Measurements from ENCODE around the gene TGIF1.

Gene TGIF1

GRCh38 chr18:3493501-3494244 lies 43.7 kb downstream of the TGIF1 start:
- Histone ChIP-seq H3K9ac (ENCODE audit: low read depth, low read length) (no peak overlapping the region), H3K36me3 (ENCODE audit: insufficient read depth, low read depth, low read length) (no peaks in the 10 kb centered on the region), H3K4me1 (ENCODE audit: insufficient read depth, low read length) (no peaks in the 10 kb centered on the region), H3K27ac (ENCODE audit: low read length) (no peak overlapping the region), H3K27me3 (ENCODE audit: insufficient read depth, low read length) (peaks cover 11% of the 10 kb centered on the region), H3K9me3 (ENCODE audit: insufficient read depth, low read depth, low read length) (no peaks in the 10 kb centered on the region), H3K4me3 (ENCODE audit: low read length) (no peak overlapping the region)

DNA sequence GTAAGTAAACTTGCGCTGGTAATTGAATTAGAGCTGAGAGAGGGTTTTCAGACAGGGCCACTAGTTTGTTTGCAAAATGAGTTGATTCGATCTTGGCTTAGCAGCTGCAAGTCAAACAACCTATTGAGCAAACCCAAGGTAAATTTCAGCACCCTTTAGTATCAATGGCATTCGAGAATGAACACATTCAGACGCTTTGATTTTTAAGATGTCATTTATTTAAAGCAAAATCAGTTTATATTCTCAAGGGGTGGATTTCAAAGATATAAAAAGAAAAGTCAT lies 44.2 kb downstream of the TGIF1 start:
- H3K9me3 ChIP-seq (ENCODE audit: insufficient read depth, low read depth, low read length): no peaks in the 10 kb centered on the region
- H3K27me3 ChIP-seq (ENCODE audit: insufficient read depth, low read length): peaks cover 14% of the 10 kb centered on the region
- H3K4me3 ChIP-seq (ENCODE audit: low read length): no peak overlapping the region
- H3K27ac ChIP-seq (ENCODE audit: low read length): no peak overlapping the region
- no peaks in the 10 kb centered on the region for H3K36me3 ChIP-seq (ENCODE audit: insufficient read depth, low read depth, low read length)
- H3K9ac ChIP-seq (ENCODE audit: low read depth, low read length): no peak overlapping the region
- no peaks in the 10 kb centered on the region; the same call in 1 of the 2 replicates for H3K4me1 ChIP-seq (ENCODE audit: insufficient read depth, low read length)

GRCh38 chr18:3494569-3494968 lies 44.6 kb downstream of the TGIF1 start:
- H3K4me1 ChIP-seq (ENCODE audit: insufficient read depth, low read length): peaks cover under 1% of the 10 kb centered on the region; the same call in 1 of the 2 replicates
- H3K4me3 ChIP-seq (ENCODE audit: low read length): no peak overlapping the region
- no peaks in the 10 kb centered on the region for H3K9me3 ChIP-seq (ENCODE audit: insufficient read depth, low read depth, low read length)
- no peaks in the 10 kb centered on the region for H3K36me3 ChIP-seq (ENCODE audit: insufficient read depth, low read depth, low read length)
- no peak overlapping the region for H3K9ac ChIP-seq (ENCODE audit: low read depth, low read length)
- peaks cover 17% of the 10 kb centered on the region for H3K27me3 ChIP-seq (ENCODE audit: insufficient read depth, low read length)
- H3K27ac ChIP-seq (ENCODE audit: low read length): no peak overlapping the region

DNA sequence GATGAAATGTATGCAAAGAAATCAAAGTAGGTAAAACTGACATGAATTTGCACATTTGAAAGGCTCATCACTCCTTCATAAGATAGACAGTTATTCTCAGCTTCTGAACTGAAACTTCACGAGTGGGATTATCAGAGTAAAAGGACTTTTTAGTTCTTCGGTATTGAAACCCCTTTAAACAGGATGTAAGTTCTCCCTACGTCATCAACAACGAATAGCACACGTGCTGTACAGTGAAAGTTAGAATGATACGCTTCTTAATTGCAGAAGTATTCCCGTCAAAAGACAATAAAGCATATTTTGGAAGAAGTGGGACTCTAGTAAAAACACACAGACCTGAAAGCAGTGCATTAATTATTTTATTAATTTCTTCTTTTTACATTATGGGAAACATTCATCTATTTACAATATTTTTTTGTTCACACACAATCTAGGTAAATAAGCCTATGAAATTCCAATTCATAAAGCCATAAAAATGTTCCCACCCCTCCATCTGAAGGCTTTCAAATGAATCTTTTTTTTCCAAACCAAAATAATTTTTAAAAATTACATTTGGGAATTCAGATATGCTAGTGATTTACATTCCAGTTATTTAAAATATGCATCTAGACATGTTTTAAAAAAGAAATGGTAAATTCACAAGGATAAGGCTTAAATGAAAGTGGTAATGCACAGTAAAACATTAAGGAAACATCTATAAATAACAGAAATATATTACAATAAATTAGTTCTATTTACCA lies 45.9 kb downstream of the TGIF1 start:
- Histone ChIP-seq H3K9me3 (ENCODE audit: insufficient read depth, low read depth, low read length) (no peaks in the 10 kb centered on the region), H3K27me3 (ENCODE audit: insufficient read depth, low read length) (peaks cover 26% of the 10 kb centered on the region), H3K9ac (ENCODE audit: low read depth, low read length) (no peak overlapping the region), H3K4me1 (ENCODE audit: insufficient read depth, low read length) (peaks cover 11% of the 10 kb centered on the region; the same call in 1 of the 2 replicates), H3K4me3 (ENCODE audit: low read length) (no peak overlapping the region), H3K36me3 (ENCODE audit: insufficient read depth, low read depth, low read length) (no peaks in the 10 kb centered on the region), H3K27ac (ENCODE audit: low read length) (no peak overlapping the region)

- peak overlapping the region; percentile 71 for H3K9ac ChIP-seq (ENCODE audit: low read depth, low read length)
- H3K27me3 ChIP-seq (ENCODE audit: insufficient read depth, low read length): peaks cover 26% of the 10 kb centered on the region
- peak overlapping the region; percentile 78 for H3K4me3 ChIP-seq (ENCODE audit: low read length)
- H3K36me3 ChIP-seq (ENCODE audit: insufficient read depth, low read depth, low read length): no peaks in the 10 kb centered on the region
- peaks cover 11% of the 10 kb centered on the region; the same call in 1 of the 2 replicates for H3K4me1 ChIP-seq (ENCODE audit: insufficient read depth, low read length)
- no peak overlapping the region for H3K27ac ChIP-seq (ENCODE audit: low read length)
- H3K9me3 ChIP-seq (ENCODE audit: insufficient read depth, low read depth, low read length): no peaks in the 10 kb centered on the region
Observed at GRCh38 chr18:3498698-3499471, 48.9 kb downstream of the TGIF1 start.

- peak overlapping the region; percentile 71 for H3K9ac ChIP-seq (ENCODE audit: low read depth, low read length)
Observed at GRCh38 chr18:3499501-3499900, 49.5 kb downstream of the TGIF1 start.

GRCh38 chr18:3500016-3500415 lies 50.0 kb downstream of the TGIF1 start:
- Histone ChIP-seq H3K27ac (ENCODE audit: low read length) (no peak overlapping the region), H3K27me3 (ENCODE audit: insufficient read depth, low read length) (peaks cover 26% of the 10 kb centered on the region), H3K9me3 (ENCODE audit: insufficient read depth, low read depth, low read length) (no peaks in the 10 kb centered on the region), H3K4me3 (ENCODE audit: low read length) (no peak overlapping the region), H3K9ac (ENCODE audit: low read depth, low read length) (peak overlapping the region; percentile 71; the same call in 1 of the 2 replicates), H3K4me1 (ENCODE audit: insufficient read depth, low read length) (peaks cover 11% of the 10 kb centered on the region; the same call in 1 of the 2 replicates), H3K36me3 (ENCODE audit: insufficient read depth, low read depth, low read length) (no peaks in the 10 kb centered on the region)

More at GRCh38 chr18:3499501-3499900, 49.5 kb downstream of the TGIF1 start:
- no peak overlapping the region for H3K27ac ChIP-seq (ENCODE audit: low read length)
- peaks cover 11% of the 10 kb centered on the region; the same call in 1 of the 2 replicates for H3K4me1 ChIP-seq (ENCODE audit: insufficient read depth, low read length)
- peak overlapping the region; percentile 78 for H3K4me3 ChIP-seq (ENCODE audit: low read length)
- H3K27me3 ChIP-seq (ENCODE audit: insufficient read depth, low read length): peaks cover 26% of the 10 kb centered on the region
- H3K9me3 ChIP-seq (ENCODE audit: insufficient read depth, low read depth, low read length): no peaks in the 10 kb centered on the region
- H3K36me3 ChIP-seq (ENCODE audit: insufficient read depth, low read depth, low read length): no peaks in the 10 kb centered on the region

DNA sequence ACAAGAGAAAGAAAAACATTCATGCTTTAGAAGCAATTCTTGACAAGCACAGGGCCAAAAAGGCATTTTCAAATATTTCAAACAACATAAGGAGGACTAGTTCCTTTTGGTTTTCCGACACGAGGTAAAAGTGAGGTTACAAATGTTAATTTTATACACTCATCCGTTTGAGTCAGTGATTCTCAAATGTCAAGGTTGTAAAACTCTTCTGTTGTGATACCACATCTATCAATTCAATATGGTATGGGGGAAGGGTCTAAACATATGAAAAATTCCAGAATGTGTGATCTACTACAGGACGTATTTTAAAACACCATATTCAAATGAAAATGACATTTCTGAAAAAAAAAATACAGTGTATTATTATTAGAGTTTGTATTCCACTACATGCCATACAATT lies 52.7 kb downstream of the TGIF1 start:
- Histone ChIP-seq H3K9me3 (ENCODE audit: insufficient read depth, low read depth, low read length) (no peaks in the 10 kb centered on the region), H3K9ac (ENCODE audit: low read depth, low read length) (no peak overlapping the region), H3K27me3 (ENCODE audit: insufficient read depth, low read length) (peaks cover 25% of the 10 kb centered on the region), H3K27ac (ENCODE audit: low read length) (no peak overlapping the region), H3K4me3 (ENCODE audit: low read length) (no peak overlapping the region), H3K36me3 (ENCODE audit: insufficient read depth, low read depth, low read length) (no peaks in the 10 kb centered on the region), H3K4me1 (ENCODE audit: insufficient read depth, low read length) (peaks cover 11% of the 10 kb centered on the region; the same call in 1 of the 2 replicates)

DNA sequence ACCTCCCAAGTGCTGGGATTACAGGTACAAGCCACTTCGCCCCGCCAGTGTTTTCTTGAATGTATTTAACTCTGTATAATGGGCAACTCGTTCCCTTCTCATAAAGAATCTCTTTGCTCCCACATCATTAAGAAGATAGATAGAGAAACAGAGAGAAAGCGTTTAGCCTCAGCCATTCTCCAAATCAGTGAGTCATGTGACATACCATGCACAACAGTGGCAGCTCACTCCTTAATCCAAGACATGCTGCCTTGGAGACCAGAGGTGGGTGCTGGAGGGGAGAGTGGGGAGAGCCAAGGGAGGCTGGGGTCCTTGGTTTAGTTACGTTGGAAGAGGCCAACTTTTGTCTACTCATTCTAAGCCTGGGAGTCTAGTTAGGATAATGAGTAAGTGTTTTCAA lies 54.7 kb downstream of the TGIF1 start:
- H3K36me3 ChIP-seq (ENCODE audit: insufficient read depth, low read depth, low read length): no peaks in the 10 kb centered on the region
- no peak overlapping the region for H3K9ac ChIP-seq (ENCODE audit: low read depth, low read length)
- no peaks in the 10 kb centered on the region for H3K9me3 ChIP-seq (ENCODE audit: insufficient read depth, low read depth, low read length)
- H3K27me3 ChIP-seq (ENCODE audit: insufficient read depth, low read length): peaks cover 9% of the 10 kb centered on the region; the same call in 1 of the 2 replicates
- peaks cover 9% of the 10 kb centered on the region; the same call in 1 of the 2 replicates for H3K4me1 ChIP-seq (ENCODE audit: insufficient read depth, low read length)
- no peak overlapping the region for H3K4me3 ChIP-seq (ENCODE audit: low read length)
- no peak overlapping the region for H3K27ac ChIP-seq (ENCODE audit: low read length)

- H3K4me1 ChIP-seq (ENCODE audit: insufficient read depth, low read length): peaks cover 4% of the 10 kb centered on the region; the same call in 1 of the 2 replicates
- no peaks in the 10 kb centered on the region for H3K27me3 ChIP-seq (ENCODE audit: insufficient read depth, low read length)
- no peak overlapping the region for H3K27ac ChIP-seq (ENCODE audit: low read length)
- H3K9me3 ChIP-seq (ENCODE audit: insufficient read depth, low read depth, low read length): no peaks in the 10 kb centered on the region
- peak overlapping the region; percentile 49 for H3K9ac ChIP-seq (ENCODE audit: low read depth, low read length)
- H3K4me3 ChIP-seq (ENCODE audit: low read length): no peak overlapping the region
- no peaks in the 10 kb centered on the region for H3K36me3 ChIP-seq (ENCODE audit: insufficient read depth, low read depth, low read length)
Observed at GRCh38 chr18:3508576-3509549, 58.9 kb downstream of the TGIF1 start.
